Subcutaneous adipose tissue (tissue), 4 donors: ENCODE data around the gene PPM1F. TPM values are rescaled to one million over a fixed set of nuclear protein-coding genes. Genes with fewer than 3 reads are reported as not detected.

Experiments used
- CTCF ChIP-seq: fragments of 450-650 bp; IDR thresholded peaks from one replicate; pipeline ENCODE4 v1.5.1; 2016; ENCODE audit warnings: low read depth, mild to moderate bottlenecking, control low read depth, antibody characterized with exemption, moderate library complexity
- total RNA-seq, 4 donors: library from RNA; depleted of rRNA; stranded (reverse); fragments of >200 nt; gene quantifications; one replicate each; pipeline ENCODE4 v1.1.0, GENCODE V29; 2016

The PPM1F gene
- total RNA-seq, 4 donors from 2014 or later = 15.0 to 32.2 (median 20.2) TPM

DNA sequence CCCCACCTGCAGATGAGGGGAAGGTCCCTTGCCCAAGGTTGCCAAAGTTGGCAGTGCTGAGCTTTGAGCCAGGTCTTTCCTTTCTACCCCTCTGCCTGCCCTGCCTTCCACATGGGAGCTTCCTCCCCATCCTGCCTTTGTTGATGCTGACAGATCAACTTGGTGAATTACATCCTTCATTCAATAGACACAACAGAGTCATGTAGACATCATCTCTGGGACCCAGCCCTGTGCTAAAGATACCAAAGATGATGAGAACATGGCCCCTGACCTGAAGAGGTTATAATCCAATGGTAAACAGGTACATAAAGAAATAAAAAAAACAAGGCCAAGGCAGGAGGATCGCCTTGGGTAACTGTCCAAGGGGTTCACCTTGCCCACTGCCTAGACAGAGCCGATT lies 42.8 kb downstream of the PPM1F start:
- TF ChIP-seq CTCF = no peak

- TF ChIP-seq CTCF = no peak
Observed at GRCh38 chr22:21907638-21908522, 44.8 kb downstream of the PPM1F start.

GRCh38 chr22:21904250-21904789 lies 48.3 kb downstream of the PPM1F start:
- TF ChIP-seq CTCF = no peak

GRCh38 chr22:21903283-21903682 lies 49.4 kb downstream of the PPM1F start:
- no peak for TF ChIP-seq CTCF

DNA sequence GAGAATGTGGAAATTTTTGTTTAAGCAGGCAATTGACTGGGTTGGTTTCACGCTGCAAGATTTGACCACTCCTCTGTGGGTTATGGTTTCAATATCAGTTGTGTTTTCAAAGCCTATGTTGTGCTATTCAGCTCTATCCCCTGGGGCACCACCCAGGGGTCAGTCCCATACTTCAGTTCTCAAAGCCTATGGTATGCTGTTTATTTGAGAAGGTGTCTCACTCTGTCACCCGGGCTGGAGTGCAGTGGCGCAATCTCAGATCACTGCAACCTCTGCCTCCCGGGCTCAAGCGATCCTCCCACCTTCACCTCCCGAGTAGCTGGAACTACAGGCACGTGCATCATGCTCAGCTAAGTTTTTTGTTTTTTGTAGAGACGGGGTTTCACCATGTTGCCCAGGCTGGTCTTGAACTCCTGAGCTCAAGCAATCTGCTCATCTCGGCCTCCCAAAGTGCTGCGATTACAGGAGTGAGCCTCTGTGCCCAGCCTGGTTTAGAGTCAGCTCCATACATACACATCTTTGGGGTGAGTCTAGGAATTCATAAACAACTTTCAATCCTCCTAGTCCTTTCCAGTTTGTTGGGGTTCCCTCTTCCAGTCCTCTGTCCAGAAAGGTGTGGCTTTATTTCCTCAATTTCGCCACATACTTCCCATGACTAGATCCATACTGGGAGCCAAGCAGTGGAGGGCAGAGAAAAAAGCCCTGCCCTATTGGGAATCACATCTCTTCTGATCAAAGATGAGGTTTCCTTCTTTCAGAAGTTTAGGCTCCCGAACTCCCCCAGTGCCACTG lies 50.2 kb downstream of the PPM1F start:
- no peak for TF ChIP-seq CTCF

- TF ChIP-seq CTCF = no peak
Observed at GRCh38 chr22:21898354-21898896, 54.2 kb downstream of the PPM1F start.
